ENCODE results near the gene UBP1.
"Not testable (repeated sequence)": the region's sequence is repeated elsewhere in the genome, so short reads cannot be mapped to it uniquely, and the experiment has no call there.

GRCh38 chr3:33338936-33339465, 101.2 kb downstream of the UBP1 start:
- not testable (repeated sequence) for TF ChIP-seq POLR2AphosphoS5 (IDR thresholded peaks at IDR 0.05; ENCODE audit: borderline replicate concordance, low read depth, low read length); EZH2 (IDR thresholded peaks at IDR 0.05)

Data from SK-N-MC (cell line).